MCF 10A (cell line): Measurements from ENCODE around the gene FOSL1. TPM values are rescaled to one million over a fixed set of nuclear protein-coding genes. Genes with fewer than 3 reads are reported as not detected.
A peak's percentile ranks its signal among the peaks of the same experiment; 100 is the strongest.

Experiments
- Bru-seq: library from RNA; stranded (reverse); fragments of 400-500 nt; gene quantifications from one replicate; lab custom pipeline; 2021; lab: Mats Ljungman, UMichigan
- BruChase-seq, 2 experiments: library from RNA; stranded (reverse); fragments of 400-500 nt; gene quantifications; one replicate each; lab custom pipeline; 2021; lab: Mats Ljungman, UMichigan
- BruUV-seq: library from RNA; stranded (reverse); fragments of 400-500 nt; replicated peaks from 2 replicates; lab custom pipeline; 2021; lab: Mats Ljungman, UMichigan
- CTCF ChIA-PET: fragments of 300-600 bp; sonication (Branson Sonifier 250); formaldehyde crosslinking; extraction: SDS; loops from one replicate; lab custom pipeline; 2021; ENCODE audit warnings: antibody characterized with exemption, inconsistent platforms; lab: Yijun Ruan, JAX
- POLR2A ChIA-PET: fragments of 300-600, 350-650 bp; sonication (Branson Sonifier 250); formaldehyde crosslinking; extraction: SDS; loops from one replicate; lab custom pipeline; 2020; ENCODE audit warnings: antibody characterized with exemption, inconsistent platforms; lab: Yijun Ruan, JAX
- DNase-seq: peaks from one replicate; pipeline ENCODE4 v3.0.0-alpha.2; 2018; ENCODE audit not compliant: unreplicated experiment
- H3K27ac Mint-ChIP-seq: one replicate; pipeline ENCODE4 v1.8.0; 2022; ENCODE audit warnings: mild to moderate bottlenecking, low read depth, mixed read lengths; ENCODE audit not compliant: unreplicated experiment
- H3K27me3 Mint-ChIP-seq: one replicate; pipeline ENCODE4 v1.8.0; 2022; ENCODE audit warnings: mixed read lengths; ENCODE audit not compliant: insufficient read depth, unreplicated experiment
- H3K36me3 Mint-ChIP-seq: one replicate; pipeline ENCODE4 v1.8.0; 2022; ENCODE audit warnings: mild to moderate bottlenecking, moderate library complexity, mixed read lengths; ENCODE audit not compliant: insufficient read depth, unreplicated experiment
- H3K4me1 Mint-ChIP-seq: one replicate; pipeline ENCODE4 v1.8.0; 2022; ENCODE audit warnings: mixed read lengths; ENCODE audit not compliant: insufficient read depth, unreplicated experiment
- H3K4me3 Mint-ChIP-seq: one replicate; pipeline ENCODE4 v1.8.0; 2022; ENCODE audit warnings: mild to moderate bottlenecking, moderate library complexity, mixed read lengths; ENCODE audit not compliant: unreplicated experiment
- H3K9me3 Mint-ChIP-seq: one replicate; pipeline ENCODE4 v1.8.0; 2022; ENCODE audit warnings: mixed read lengths; ENCODE audit not compliant: unreplicated experiment
- CTCF ChIP-seq: fragments of 200-600 bp; IDR thresholded peaks from one replicate; pipeline ENCODE4 v1.8.0; 2022; ENCODE audit warnings: antibody characterized with exemption, mild to moderate bottlenecking; ENCODE audit not compliant: unreplicated experiment
- intact Hi-C: fragments of 100-400 bp; cut with micrococcal nuclease; formaldehyde crosslinking; loops from 2 replicates; pipeline ENCODE4 v1.14.1; 2022
- long read RNA-seq: library from polyadenylated mRNA; stranded (forward); transcript quantifications from one replicate; pipeline ENCODE4 v2.0.0, GENCODE V29; 2022
- total RNA-seq: library from RNA; stranded (reverse); gene quantifications from 2 replicates; pipeline ENCODE4 v1.2.3, GENCODE V29; 2022

FOSL1 gene
- total RNA-seq (95.3 and 124 TPM in 2 replicates), Bru-seq, nascent RNA (percentile 96 among the genes with signal in this experiment), BruChase-seq, experiment 1, labeled RNA remaining after a 6-hour chase (percentile 73 among the genes with signal in this experiment), BruChase-seq, experiment 2, labeled RNA remaining after a 2-hour chase (percentile 90 among the genes with signal in this experiment)
- long read RNA-seq, transcript FOSL1-203 (3 exons, 1,200 nt) = minor isoform, 14 of 302 reads
- long read RNA-seq, transcript FOSL1-204 (4 exons, 1,132 nt) = minor isoform, 12 of 302 reads
- long read RNA-seq, transcript FOSL1-201 (4 exons, 1,669 nt) = major isoform, 232 of 302 reads
- long read RNA-seq, partial matches to known transcripts = 18 of 302 reads
- long read RNA-seq, other reads (novel, unspliced or antisense) = 24 of 302 reads

- BruUV-seq = no TSS peak
- DNase-seq = peak; percentile 97
- ChIA-PET POLR2A (interaction anchor here (0.6 to 6.4 kb wide), 21 partner anchors 11 to 423 kb away, joined by 3 to 222 read pairs (median 3); partner anchors contain the start of genes BANF1, C11orf68, CCDC85B and CFL1), CTCF (interaction anchor here (1.0 to 2.2 kb wide), 7 partner anchors 10 to 102 kb away, joined by 4 to 17 read pairs (median 5); partner anchors contain the start of genes BANF1 and CCDC85B)
- Mint-ChIP-seq H3K27ac (peak within 1 kb of the TSS; percentile 89), H3K9me3 (no peaks in the 10 kb centered on the region), H3K4me1 (peaks cover 56% of the 10 kb centered on the region), H3K36me3 (peaks cover 16% of the 10 kb centered on the region), H3K4me3 (peak within 1 kb of the TSS; percentile 96), H3K27me3 (no peaks in the 10 kb centered on the region)
- TF ChIP-seq CTCF = no peak
- intact Hi-C loops = loop anchor here (1.0 to 2.0 kb wide), 2 partner anchors 14 to 20 kb away; no protein-coding TSS in a partner anchor
Measured at GRCh38 chr11:65900125-65900898, at the start of gene FOSL1. TSS of gene FOSL1 (minus strand) at chr11:65900388. CDS start at chr11:65900339, 49 bp downstream.

GRCh38 chr11:65947603-65948125 lies 47.5 kb upstream of the FOSL1 start:
- Mint-ChIP-seq H3K9me3 (no peaks in the 10 kb centered on the region), H3K4me1 (no peaks in the 10 kb centered on the region), H3K36me3 (no peaks in the 10 kb centered on the region), H3K27me3 (peaks cover 10% of the 10 kb centered on the region), H3K4me3 (no peak overlapping the region), H3K27ac (no peak overlapping the region)
- intact Hi-C loops = no loop called here
- BruUV-seq = no TSS peak
- TF ChIP-seq CTCF = no peak
- POLR2A ChIA-PET = interaction anchor here (1.6 kb wide), 1 partner anchor 58 kb away, joined by 4 read pairs; the partner anchor contains the start of gene CCDC85B
- DNase-seq = no peak
- CTCF ChIA-PET = interaction anchor here (1.1 kb wide), 1 partner anchor 63 kb away, joined by 3 read pairs; no protein-coding TSS in a partner anchor

GRCh38 chr11:65947133-65947532 lies 46.9 kb upstream of the FOSL1 start:
- Mint-ChIP-seq H3K36me3 (no peaks in the 10 kb centered on the region), H3K9me3 (no peaks in the 10 kb centered on the region), H3K4me3 (no peak overlapping the region), H3K4me1 (no peaks in the 10 kb centered on the region), H3K27ac (no peak overlapping the region), H3K27me3 (peaks cover 10% of the 10 kb centered on the region)
- POLR2A ChIA-PET = no interaction called here
- CTCF ChIA-PET = interaction anchor here (1.1 kb wide), 1 partner anchor 63 kb away, joined by 3 read pairs; no protein-coding TSS in a partner anchor
- BruUV-seq = no TSS peak
- intact Hi-C loops = no loop called here
- DNase-seq = no peak
- TF ChIP-seq CTCF = no peak
